A673 (cell line): ENCODE results near the gene ROR1. TPM values are rescaled to one million over a fixed set of nuclear protein-coding genes. Genes with fewer than 3 reads are reported as not detected.

ENCODE experiments used
- BruUV-seq: library from RNA; stranded (reverse); fragments of 400-500 nt; replicated peaks from 2 replicates; lab custom pipeline; 2021; lab: Mats Ljungman, UMichigan
- CTCF ChIA-PET: fragments of 300-600 bp; sonication (Branson Sonifier 250); formaldehyde crosslinking; loops from one replicate; lab custom pipeline; 2022; ENCODE audit warnings: antibody characterized with exemption; lab: Charles Lee
- POLR2A ChIA-PET: fragments of 300-600 bp; sonication (Branson Sonifier 250); formaldehyde crosslinking; loops from one replicate; lab custom pipeline; 2022; ENCODE audit warnings: antibody characterized with exemption; ENCODE audit not compliant: low non-redundant PET; lab: Charles Lee
- DNase-seq: peaks from one replicate; pipeline ENCODE4 v3.0.0-alpha.2; 2015; ENCODE audit warnings: low spot score
- H3K27ac ChIP-seq: fragments of 200-600 bp; sonication (generic); 2 replicates; pipeline ENCODE4 v1.5.1; 2016; ENCODE audit warnings: mixed run types, low read depth, mild to moderate bottlenecking, mixed read lengths, antibody characterized with exemption, low read length; ENCODE audit not compliant: poor library complexity, severe bottlenecking
- H3K27me3 ChIP-seq: fragments of 200-600 bp; sonication (generic); replicated peaks from 2 replicates; pipeline ENCODE4 v1.6.1; 2017; ENCODE audit warnings: mixed run types, low read depth, mild to moderate bottlenecking, mixed read lengths, antibody characterized with exemption, low read length; ENCODE audit not compliant: insufficient read depth, poor library complexity
- H3K36me3 ChIP-seq: fragments of 200-600 bp; sonication (generic); 2 replicates; pipeline ENCODE4 v1.6.1; 2016; ENCODE audit warnings: mixed run types, mild to moderate bottlenecking, mixed read lengths, antibody characterized with exemption, low read length; ENCODE audit not compliant: insufficient read depth, poor library complexity, severe bottlenecking
- H3K4me1 ChIP-seq: fragments of 200-600 bp; sonication (generic); 2 replicates; pipeline ENCODE4 v1.6.1; 2017; ENCODE audit warnings: mixed run types, mild to moderate bottlenecking, mixed read lengths, antibody characterized with exemption, low read length; ENCODE audit not compliant: insufficient read depth, poor library complexity, severe bottlenecking
- H3K4me3 ChIP-seq: fragments of 200-600 bp; sonication (generic); 2 replicates; pipeline ENCODE4 v1.5.1; 2016; ENCODE audit warnings: low read depth, mixed run types, mild to moderate bottlenecking, mixed read lengths, low read length; ENCODE audit not compliant: poor library complexity, severe bottlenecking
- H3K9me3 ChIP-seq: fragments of 200-600 bp; sonication (generic); 2 replicates; pipeline ENCODE4 v1.6.1; 2016; ENCODE audit warnings: mixed run types, low read depth, mild to moderate bottlenecking, mixed read lengths, antibody characterized with exemption, low read length; ENCODE audit not compliant: poor library complexity, severe bottlenecking
- CTCF ChIP-seq: fragments of 300-800, 200-600 bp; sonication (generic); conservative IDR thresholded peaks from 2 replicates; pipeline ENCODE4 v1.5.1; 2017; ENCODE audit warnings: low read depth, mild to moderate bottlenecking, antibody characterized with exemption, low read length, moderate library complexity, mixed read lengths
- EZH2 ChIP-seq: fragments of 200-600 bp; sonication (generic); IDR thresholded peaks from 2 replicates; pipeline ENCODE4 v1.6.1; 2017; ENCODE audit warnings: borderline replicate concordance, low read depth, mild to moderate bottlenecking, mixed read lengths, antibody characterized with exemption, low read length; ENCODE audit not compliant: poor library complexity, severe bottlenecking
- intact Hi-C: fragments of 100-400 bp; cut with micrococcal nuclease; formaldehyde crosslinking; loops from one replicate; pipeline ENCODE4 v1.10.0; 2022; ENCODE audit not compliant: unreplicated experiment
- total RNA-seq: library from RNA; stranded (reverse); gene quantifications from 2 replicates; pipeline ENCODE4 v1.2.3, GENCODE V29; 2021

ROR1 gene
- total RNA-seq, 1 experiment from 2014 or later = 7.4 TPM

- intact Hi-C loops = no loop called here
- no peak overlapping the region for H3K27ac ChIP-seq
- BruUV-seq = no TSS peak
- peak; percentile 66 for DNase-seq
- H3K4me3 ChIP-seq = no peak overlapping the region
- H3K36me3 ChIP-seq = no peaks in the 10 kb centered on the region
- H3K9me3 ChIP-seq = no peaks in the 10 kb centered on the region
- ChIA-PET CTCF (no interaction called here), POLR2A (no interaction called here)
- H3K27me3 ChIP-seq = no peaks in the 10 kb centered on the region
- TF ChIP-seq EZH2 (no peak), CTCF (no peak)
- H3K4me1 ChIP-seq = peaks cover 34% of the 10 kb centered on the region
Measured at GRCh38 chr1:64172458-64172983, 398.7 kb downstream of the ROR1 start.

- CTCF ChIA-PET = no interaction called here
- DNase-seq = no peak
- H3K27me3 ChIP-seq = no peaks in the 10 kb centered on the region
- no peak for TF ChIP-seq EZH2
- no peak for TF ChIP-seq CTCF
- H3K9me3 ChIP-seq = no peaks in the 10 kb centered on the region
- no TSS peak for BruUV-seq
- H3K4me1 ChIP-seq = peaks cover 34% of the 10 kb centered on the region
- POLR2A ChIA-PET = no interaction called here
- no peak overlapping the region for H3K4me3 ChIP-seq
- no peak overlapping the region for H3K27ac ChIP-seq
- H3K36me3 ChIP-seq = no peaks in the 10 kb centered on the region
- intact Hi-C loops = no loop called here
Measured at GRCh38 chr1:64173336-64173940, 399.6 kb downstream of the ROR1 start.

DNA sequence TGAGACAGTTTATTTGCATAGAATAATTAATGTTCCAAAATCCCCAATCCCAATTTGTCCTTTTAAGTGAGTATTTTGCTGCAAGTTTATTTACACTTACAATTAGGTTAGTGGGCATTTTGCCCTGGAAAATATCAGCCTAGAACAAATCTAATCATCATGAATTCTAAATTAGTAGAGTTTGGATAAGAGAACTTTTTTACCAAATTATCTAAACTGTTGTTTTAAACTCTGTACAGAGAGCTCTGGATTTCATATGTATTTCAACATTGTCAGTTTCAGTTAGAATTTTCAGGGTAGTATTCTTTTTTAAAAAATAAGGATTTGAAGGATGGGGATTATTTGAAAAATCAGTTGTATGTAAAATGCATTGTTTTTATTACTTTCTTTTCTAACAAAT, 401.8 kb downstream of the ROR1 start:
- no TSS peak for BruUV-seq
- no peak for TF ChIP-seq EZH2
- no peak for TF ChIP-seq CTCF
- CTCF ChIA-PET = no interaction called here
- Histone ChIP-seq H3K27ac (no peak overlapping the region), H3K4me3 (no peak overlapping the region), H3K27me3 (no peaks in the 10 kb centered on the region), H3K4me1 (peaks cover 34% of the 10 kb centered on the region), H3K36me3 (no peaks in the 10 kb centered on the region), H3K9me3 (no peaks in the 10 kb centered on the region)
- POLR2A ChIA-PET = no interaction called here
- DNase-seq = no peak
- intact Hi-C loops = no loop called here
